NCI-H82 treated with DMSO at 0.1 percent for 48 hours (cell line): ENCODE data around the gene AKAP9.
"Not testable (repeated sequence)": the region's sequence is repeated elsewhere in the genome, so short reads cannot be mapped to it uniquely, and the experiment has no call there.

Source experiments
- DNase-seq: peaks from one replicate; lab custom pipeline; 2025; ENCODE audit not compliant: unreplicated experiment; lab: John Stamatoyannopoulos, UW

Gene AKAP9

DNA sequence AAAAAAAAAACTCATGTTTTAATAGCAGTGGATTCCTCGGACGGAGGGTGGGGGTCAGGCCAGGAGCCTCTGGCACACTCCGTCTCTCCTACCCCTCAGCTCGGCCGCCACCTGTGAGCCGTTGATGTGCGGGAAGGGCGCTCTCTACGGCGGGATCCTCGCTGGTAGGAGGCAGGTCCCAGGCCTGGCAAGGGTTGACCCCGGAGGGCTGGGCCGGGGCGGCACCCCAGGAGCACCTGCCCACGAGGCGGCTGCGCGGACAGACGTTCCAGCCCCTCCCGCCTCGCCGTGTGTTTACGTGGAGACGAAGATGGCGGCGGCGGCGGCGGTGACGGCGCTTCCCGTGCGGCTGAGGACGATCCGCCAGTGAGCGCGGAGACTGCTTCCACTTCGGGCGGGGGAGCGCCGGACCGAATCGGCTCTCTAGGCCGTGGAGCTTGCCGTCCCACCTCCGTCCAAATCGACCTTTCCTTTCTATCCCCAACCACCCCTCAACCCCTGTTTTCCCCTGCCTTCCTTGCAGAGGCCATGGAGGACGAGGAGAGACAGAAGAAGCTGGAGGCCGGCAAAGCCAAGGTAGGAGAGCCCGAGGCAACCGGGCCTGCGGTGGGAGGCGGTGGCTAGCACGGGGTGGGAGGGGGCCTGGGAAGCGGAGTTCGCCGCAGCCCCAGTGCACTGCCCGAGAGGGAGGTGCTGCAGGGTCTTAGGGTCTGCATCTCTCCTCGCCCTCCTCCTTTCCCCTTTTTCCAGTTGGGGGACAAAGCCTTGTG is at the start of gene AKAP9:
Gene AKAP9, plus strand, starts transcription at position 291 of the 770 bp plus-strand sequence. Its CDS starts 238 bp downstream, at position 529.
- DNase-seq, result peak; percentile 66

GRCh38 chr7:91892099-91892705 is 48.5 kb upstream of the AKAP9 start:
- DNase-seq, result peak; percentile 95

DNA sequence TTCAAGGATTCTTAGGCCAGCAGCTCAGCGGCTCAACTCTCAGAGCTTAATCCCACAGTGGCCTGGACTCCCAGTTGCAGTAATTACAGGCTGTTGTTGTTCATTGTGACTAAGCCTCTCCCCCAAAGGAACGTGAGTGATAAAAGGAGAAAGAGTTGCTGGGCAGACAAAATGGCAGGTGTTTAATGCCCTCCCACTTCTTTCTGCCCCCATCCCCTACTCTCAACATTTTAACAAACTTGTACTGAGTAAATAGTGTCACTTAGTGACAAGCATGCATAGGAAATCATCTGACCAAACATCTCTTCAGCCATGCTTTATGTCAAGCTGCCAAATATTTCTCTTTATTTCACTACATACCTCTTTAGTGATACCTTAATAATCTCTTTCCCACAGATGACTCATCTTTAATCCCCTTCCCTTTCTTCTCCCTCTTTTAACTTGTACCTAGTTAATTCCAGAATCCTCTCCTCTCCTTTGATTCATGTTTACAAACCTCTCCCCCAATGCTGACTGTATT is 47.8 kb upstream of the AKAP9 start:
- peak; percentile 98 for DNase-seq

DNA sequence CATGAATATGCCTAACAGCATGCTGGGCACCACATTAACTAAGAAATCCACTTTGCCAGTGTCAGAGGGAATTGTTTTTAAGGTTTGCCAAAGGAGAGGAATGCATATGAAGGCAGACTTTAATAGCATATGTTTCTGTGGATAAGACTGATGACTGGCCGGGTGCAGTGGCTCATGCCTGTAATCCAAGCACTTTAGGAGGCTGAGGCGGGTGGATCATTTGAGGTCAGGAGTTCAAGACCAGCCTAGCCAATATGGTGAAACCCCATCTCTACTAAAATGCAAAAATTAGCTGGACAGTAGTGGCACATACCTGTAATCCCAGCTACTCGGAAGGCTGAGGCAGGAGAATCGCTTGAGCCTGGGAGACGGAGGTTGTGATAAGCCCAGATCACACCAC is 47.0 kb upstream of the AKAP9 start:
- peak; percentile 53 for DNase-seq

GRCh38 chr7:91894781-91895480 is 45.7 kb upstream of the AKAP9 start:
- peak; percentile 73 for DNase-seq

DNA sequence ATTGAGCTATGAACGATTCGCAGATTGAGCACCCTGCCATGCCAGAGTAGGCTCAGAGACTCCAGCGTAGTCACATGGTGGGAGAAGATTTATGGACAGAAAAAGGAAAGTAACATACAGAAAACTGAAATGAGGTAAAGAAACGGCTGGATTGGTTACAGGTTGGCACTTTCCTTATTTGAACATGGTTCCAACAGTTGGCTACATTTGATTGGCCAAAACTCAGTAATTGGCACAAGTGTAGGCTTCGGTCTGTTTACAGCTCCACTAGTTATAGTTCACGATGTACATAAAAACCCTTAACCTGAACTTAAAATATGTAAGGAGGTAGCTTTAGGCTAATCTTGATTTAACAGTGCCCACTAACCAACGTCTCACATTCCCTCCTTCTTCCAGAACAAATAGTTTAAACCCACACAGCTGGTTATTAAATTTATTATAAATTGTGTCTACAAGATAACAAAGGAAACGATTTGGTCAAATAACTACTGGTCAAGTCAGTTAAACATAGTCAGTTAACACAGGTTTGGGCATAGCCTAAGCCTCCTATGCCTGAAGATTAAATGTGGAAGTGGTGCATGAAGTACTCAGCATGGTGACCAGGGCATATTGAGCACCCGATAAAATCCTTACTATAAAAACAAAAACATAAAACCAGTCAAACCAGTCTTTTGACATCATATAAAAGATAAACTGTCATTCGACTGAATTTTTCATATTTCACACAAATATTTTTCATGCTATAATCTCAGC is 42.2 kb upstream of the AKAP9 start:
- DNase-seq, result no peak

- DNase-seq, result no peak
Observed at GRCh38 chr7:91899563-91899962, 41.1 kb upstream of the AKAP9 start.

GRCh38 chr7:91910171-91910570 is 30.5 kb upstream of the AKAP9 start:
- no peak for DNase-seq

DNA sequence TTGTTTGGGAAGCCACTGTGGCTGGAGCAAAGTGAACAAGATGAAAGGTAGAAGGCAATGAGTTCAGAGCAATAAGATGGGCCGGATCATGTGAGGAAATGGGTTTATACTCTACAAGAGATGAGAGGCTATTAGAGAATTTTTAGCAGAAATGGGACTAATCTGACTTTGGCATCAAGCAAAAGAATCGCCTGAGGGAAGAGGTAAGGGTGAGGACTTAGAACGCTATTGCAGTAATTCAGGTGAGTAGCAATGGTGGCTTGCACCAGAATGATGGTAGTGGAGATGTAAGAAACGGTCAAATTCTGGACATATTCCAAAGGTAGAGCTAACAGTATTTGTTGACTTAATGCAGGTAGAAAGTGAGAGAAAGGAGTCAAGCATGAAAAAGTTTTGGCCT is 29.5 kb upstream of the AKAP9 start:
- DNase-seq, result no peak

DNA sequence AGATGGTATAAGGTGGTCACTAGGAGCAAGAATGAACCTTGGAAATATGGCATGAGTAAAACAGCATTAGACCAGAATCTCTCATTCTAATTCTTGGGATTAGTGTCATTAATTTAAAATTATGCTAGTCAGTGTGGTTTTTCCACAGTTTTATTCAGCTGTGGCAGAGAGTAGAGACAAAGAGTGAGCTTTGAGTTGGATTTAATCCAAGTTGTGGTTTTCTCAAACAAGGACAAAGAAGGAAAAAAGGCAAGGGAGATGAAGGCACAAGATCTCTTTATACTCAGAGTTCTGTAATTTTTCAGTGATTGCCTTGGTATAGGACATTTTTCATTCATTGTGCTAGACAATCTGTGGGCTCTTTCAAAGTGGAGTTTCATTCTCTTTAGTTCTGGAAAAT is 28.2 kb upstream of the AKAP9 start:
- DNase-seq, result no peak

DNA sequence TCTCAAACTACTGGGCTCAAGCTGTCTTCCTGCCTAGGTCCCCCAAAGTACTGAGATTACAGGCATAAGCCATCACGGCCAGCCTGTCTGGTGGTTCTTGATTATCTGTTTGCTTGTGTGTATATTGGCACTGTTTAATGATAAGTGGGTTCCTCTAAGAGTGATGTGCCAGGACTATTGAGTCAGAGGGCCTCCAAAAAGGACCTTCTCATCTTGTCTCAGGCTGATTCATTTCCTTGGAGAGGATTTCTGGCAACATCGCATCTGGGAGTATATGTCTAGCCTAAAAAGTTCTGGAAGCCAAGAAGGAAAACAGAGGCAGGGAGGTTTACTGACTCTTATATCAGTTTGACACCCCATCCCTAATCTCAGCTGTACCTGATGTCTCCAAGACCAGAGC is 27.1 kb upstream of the AKAP9 start:
- no peak for DNase-seq

DNA sequence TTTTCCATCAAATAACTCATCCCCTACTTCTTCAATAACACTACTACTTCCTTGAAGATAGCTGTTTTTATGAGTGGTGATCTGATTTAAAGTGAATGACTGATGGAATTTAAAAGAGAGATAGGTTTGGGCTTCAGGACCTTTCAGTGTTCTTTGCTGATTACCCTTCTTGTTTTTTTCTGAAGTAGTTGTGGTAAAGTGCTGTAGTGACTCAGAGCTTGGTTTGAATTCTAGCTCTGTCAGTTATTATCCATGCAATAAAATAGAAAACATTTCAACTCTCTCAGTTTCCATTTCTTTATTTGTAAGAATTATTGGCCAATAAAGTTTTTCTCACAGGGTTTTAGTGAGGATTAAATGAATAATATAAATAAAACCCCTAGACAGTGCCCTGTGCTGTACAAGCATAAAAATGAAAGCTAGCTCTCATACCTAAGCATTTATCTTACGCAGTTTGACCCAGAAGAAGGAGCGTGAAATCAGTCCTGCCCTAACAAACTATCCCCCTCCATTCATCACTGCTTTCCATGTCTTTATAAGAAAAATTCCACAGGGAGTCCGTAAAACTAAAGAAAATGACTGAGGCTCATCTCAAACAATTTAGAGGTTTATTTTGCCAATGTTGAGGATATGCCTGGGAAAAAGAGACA is 25.1 kb upstream of the AKAP9 start:
- DNase-seq, result no peak

GRCh38 chr7:91916051-91916440 is 24.6 kb upstream of the AKAP9 start:
- no peak for DNase-seq

- DNase-seq, result no peak
Observed at GRCh38 chr7:91918356-91918755, 22.3 kb upstream of the AKAP9 start.

DNA sequence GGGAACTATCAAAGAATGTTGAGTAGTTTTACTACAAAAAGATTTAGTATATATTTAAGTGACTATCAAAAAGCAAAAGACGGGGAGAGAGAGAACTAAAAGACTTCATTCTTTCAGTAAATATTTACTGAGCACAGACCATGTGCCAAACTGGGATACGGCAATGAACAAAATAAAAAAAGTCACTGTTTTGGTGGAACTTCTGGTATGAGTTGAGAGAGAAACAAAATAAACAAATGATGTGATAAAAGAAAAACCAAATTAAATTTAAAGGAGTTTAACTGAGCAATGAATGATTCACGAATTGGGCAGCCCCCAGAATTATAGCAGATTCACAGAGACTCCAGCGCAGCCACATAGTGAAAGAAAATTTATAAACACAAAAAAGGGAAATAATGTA is 17.8 kb upstream of the AKAP9 start:
- no peak for DNase-seq

- DNase-seq, result no peak
Observed at GRCh38 chr7:91927912-91928311, 12.8 kb upstream of the AKAP9 start.

GRCh38 chr7:91929463-91929862 is 11.2 kb upstream of the AKAP9 start:
- no peak for DNase-seq

- peak; percentile 74 for DNase-seq
Observed at GRCh38 chr7:91940171-91940570, 491 bp upstream of the AKAP9 start.

DNA sequence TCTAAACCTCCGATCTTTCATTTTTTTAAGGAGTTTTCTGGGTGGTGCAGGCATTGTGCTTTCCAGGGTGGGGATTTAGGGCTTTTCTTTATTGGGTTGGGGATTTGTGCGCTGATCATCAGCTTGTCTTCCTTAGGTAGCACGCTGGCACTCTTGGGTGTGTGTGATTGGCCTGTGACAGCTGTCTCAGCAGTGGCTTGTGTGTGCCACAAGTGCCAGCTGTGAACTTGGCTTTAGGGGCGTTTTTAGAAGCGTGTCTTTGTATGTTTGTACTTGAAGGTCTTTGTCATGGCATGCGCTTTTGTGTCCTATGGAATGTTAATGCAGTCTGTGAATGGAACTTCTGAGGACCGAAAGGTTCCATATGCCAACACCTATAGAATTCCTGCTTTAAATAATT is 788 bp downstream of the AKAP9 start:
- DNase-seq, result peak; percentile 71

DNA sequence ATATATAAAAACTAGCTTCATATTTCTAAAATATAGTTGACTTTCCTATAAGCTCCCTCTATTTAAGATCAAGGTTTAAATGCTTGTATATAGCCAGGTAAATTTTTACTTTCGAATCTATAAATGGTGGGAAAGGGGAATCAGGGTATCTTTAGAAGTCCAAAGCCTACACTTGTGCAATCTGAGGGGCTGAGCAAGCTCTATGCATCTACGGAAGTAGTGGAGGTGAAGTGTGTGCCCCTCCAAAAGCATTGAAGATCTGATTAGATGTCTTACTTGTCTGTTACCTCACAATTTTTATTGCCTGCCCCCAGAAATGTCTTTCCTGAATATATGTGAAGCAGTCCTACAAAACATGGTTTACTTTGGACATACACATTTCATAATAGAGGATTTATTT is 1.6 kb downstream of the AKAP9 start:
- no peak for DNase-seq

DNA sequence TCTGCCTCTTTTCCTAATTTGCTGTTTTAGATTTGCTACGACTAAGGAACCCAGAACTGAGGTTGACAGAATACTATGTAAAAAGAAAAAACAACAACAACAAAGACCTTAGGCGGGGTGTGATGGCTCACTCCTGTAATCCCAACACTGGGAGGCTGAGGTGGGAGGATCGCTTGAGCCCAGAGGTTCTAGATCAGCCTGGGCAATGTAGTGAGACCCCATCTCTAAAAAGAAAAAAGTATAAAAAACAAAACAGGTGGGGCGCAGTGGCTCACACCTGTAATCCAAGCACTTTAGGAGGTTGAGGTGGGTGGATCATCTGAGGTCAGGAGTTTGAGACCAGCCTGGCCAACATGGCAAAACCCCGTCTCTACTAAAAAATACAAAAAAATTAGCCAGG is 4.3 kb downstream of the AKAP9 start:
- DNase-seq, result not testable (repeated sequence)
